Suppressor macrophage treated with lipopolysaccharide for 1 hour (primary cell): ENCODE results near the gene MEAK7.

Experiments used
- DNase-seq, 3 donors: peaks; one replicate each; pipeline ENCODE4 v3.0.0-alpha.2; 2020 to 2022

MEAK7 gene

DNA sequence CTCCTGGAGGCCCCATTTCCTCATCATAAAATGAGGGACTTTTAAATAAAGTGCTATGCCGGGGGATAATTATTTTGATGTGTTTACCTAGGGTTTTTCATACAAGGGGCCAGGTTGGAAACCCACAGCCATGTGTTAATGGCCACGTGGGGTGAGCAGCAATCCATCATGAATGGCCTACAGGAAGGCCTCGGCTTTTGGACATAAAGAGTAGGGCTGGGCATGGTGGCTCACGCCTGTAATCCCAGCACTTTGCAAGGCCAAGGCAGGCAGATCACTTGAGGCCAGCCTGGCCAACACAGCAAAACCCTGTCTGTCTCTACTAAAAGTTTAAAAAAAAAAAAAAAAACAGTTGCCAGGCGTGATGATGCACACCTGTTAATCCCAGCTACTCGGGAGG is 40.3 kb downstream of the MEAK7 start:
- no peak for DNase-seq

- DNase-seq, result no peak
These were observed 41.2 kb downstream of the MEAK7 start for GRCh38 chr16:84463221-84463620.

DNA sequence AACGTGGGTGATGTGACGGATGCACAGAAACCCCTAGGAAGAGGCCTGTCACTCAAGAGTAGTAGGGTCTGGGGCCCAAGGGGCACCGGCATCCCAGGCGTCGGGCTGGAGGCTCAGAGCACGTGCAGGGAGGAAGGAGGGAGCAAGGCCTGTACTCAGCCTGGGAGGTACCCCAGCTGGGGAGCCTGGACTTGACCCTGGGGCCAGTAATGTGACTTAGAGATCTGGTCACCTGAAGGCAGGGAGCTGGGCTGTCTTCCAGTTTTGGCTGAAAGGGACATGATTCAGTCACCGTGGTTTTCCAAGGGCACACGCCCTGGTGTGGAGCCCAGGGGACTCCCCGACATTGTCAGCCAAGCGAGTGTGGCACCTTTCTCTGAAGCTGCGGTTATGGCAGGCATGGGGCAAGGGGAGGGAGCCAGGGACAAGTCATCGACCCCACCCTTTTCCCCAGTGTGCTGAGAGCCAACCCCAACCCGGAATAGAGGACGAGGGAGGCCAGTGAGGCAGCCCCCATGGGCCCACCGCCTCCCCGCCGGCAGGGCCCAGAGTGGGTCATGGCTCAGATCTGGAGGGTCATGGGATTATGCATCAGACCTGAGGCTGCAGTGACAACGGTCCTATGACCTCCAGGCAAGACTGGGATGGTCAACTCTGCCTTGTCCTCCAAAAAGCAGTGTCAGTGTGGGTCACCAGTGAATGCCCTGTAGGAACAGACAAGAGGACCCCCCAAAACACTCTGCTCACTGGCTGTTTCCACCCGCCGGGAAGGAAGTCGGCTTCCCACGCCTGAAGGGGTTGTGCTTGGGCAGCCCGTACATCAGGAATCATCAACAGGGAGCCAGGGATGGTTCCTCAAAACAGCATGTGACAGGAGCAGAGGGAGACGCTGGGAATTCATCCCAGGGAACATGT is 41.9 kb downstream of the MEAK7 start:
- no peak for DNase-seq

DNA sequence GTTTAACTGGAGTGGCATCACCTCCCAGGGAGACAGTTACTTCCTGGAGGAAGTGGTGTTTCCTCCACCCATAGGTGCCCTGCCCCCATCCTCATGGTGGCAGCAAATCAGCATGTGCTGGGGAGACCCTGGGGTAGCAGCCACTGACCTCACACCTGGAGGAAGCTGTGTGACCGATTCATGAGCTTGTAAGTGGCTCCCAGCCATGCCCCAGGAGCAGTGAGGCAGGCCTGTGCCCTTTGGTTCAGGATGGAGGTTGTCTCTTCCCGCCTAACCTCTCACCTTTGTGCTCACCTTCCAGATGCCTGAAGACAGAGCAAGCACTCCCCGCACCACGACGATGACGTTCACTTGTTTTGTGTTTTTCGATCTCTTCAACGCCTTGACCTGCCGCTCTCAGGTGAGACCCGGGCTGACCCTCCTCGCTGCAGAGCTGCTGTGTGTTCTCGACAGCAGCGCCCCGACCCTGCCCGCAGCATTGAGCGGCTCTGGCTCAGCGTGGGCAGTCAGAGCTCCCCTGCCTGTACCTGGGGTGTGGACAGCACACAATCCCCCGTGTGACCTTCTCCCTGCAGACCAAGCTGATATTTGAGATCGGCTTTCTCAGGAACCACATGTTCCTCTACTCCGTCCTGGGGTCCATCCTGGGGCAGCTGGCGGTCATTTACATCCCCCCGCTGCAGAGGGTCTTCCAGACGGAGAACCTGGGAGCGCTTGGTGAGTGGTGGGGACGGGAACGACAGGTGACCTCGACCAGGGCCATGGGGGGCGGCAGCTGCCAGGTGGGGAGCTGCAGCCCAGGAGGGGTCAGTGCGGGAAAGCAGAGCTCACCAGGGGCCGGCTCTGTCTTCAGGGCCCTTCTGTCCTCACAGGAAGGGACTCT is 42.8 kb downstream of the MEAK7 start:
- DNase-seq, result no peak

DNA sequence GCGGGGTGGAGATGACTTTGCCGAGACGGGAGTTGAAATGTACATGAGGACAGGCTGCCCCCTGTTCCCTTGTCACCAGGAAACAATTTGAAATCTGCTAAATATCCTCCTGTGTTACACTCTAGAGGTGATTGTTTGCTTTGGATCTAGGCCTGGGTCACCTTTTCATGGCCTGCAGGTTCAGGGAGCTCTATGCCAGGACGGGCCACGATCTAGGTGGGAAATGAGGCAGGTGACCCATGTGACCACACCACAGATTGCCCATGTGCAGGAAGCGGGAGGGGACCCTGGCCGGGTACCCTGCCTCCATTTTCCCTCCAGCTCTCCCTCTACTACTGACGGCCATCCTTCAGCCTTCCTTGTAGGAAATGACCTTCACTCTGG is 43.4 kb downstream of the MEAK7 start:
- DNase-seq, result no peak

DNA sequence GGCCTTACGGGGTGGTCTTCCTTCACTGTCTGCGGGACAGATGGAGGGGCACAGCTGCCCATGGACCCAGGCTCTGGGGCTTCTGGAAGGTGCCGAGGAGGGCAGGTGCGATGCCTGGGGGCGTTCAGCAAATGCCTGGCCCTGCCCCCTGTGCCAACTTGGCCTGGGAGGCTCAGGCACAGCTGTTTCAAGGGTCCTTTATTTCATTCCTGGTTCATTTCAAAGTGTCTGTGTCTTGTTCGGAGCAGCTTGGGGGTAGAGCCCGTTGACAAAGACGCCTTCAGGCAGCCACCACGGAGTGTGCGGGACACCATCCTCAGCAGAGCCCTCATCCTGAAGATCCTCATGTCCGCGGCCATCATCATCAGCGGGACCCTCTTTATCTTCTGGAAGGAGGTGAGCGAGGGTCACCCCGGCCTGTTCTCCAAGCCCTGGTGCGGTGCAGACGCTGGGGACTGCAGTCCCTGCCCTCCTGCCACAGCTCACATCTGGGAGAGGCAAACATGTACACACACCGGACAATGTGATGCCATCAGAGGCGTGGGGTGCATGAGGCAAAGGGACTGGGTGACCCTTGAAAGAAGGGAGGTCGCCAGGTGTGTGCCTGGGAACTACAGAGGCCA is 43.9 kb downstream of the MEAK7 start:
- DNase-seq, result no peak

- no peak for DNase-seq
These were observed 44.5 kb downstream of the MEAK7 start for GRCh38 chr16:84459941-84460405.

- DNase-seq, result no peak
These were observed 44.9 kb downstream of the MEAK7 start for GRCh38 chr16:84459533-84459894.

GRCh38 chr16:84458606-84459532 is 45.6 kb downstream of the MEAK7 start:
- no peak for DNase-seq

DNA sequence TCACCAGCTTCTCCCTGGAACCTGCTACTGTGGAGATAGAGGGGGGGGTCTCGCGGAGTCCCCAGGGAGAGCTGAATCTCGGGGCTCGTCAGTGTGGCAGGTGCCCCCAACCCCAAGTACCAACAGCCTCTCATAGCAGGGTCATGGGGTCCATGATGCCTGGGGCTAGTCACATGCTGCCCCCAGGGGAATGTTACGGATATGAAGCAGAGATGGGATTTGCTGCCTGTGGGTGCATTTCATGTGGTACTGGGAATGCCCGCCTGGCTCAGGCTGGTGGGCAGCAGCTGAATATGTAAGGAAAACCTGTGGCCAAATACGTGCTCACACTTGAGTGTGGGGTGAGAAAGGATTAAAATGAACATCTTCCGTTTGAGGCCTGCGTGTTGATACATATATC is 49.4 kb downstream of the MEAK7 start:
- no peak for DNase-seq
